ENCODE data around the gene ZNF304. TPM values are rescaled to one million over a fixed set of nuclear protein-coding genes. Genes with fewer than 3 reads are reported as not detected.

ZNF304 gene
- total and polyA plus RNA-seq, 8 donors, result 1.1 to 4.6 (median 2.5) TPM

DNA sequence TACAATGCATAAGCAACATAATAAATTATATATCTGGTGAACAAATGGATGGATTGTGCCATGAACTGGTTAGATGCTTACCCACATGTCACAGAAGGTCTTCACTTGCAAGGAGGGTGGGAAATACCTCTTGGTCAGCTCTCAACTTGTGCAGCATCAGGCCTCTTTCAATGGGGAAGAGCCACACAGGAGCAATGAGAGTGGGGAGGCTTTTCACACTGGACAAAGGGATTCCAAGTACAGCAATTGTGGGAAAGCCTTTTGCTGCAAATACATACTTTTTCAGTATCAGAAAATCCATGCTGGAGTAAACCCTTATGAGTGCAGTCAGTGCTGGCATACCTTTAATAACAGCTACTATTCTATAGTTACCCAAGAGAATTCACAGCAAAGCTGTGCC is 42.6 kb upstream of the ZNF304 start:
- no peak for ATAC-seq
- intact Hi-C loops (cut with DNase I), result no loop called here
- no peak for FAIRE-seq
- Histone ChIP-seq H3K27ac (no peak overlapping the region), H3K27me3 (no peaks in the 10 kb centered on the region), H3K36me3 (no peaks in the 10 kb centered on the region), H3K4me1 (no peaks in the 10 kb centered on the region), H3K9me3 (no peaks in the 10 kb centered on the region), H3K4me3 (no peak overlapping the region)
- TF ChIP-seq, protein P1, sequence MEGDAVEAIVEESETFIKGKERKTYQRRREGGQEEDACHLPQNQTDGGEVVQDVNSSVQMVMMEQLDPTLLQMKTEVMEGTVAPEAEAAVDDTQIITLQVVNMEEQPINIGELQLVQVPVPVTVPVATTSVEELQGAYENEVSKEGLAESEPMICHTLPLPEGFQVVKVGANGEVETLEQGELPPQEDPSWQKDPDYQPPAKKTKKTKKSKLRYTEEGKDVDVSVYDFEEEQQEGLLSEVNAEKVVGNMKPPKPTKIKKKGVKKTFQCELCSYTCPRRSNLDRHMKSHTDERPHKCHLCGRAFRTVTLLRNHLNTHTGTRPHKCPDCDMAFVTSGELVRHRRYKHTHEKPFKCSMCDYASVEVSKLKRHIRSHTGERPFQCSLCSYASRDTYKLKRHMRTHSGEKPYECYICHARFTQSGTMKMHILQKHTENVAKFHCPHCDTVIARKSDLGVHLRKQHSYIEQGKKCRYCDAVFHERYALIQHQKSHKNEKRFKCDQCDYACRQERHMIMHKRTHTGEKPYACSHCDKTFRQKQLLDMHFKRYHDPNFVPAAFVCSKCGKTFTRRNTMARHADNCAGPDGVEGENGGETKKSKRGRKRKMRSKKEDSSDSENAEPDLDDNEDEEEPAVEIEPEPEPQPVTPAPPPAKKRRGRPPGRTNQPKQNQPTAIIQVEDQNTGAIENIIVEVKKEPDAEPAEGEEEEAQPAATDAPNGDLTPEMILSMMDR (IDR thresholded peaks at IDR 0.05), result no peak
- no peak for DNase-seq

DNA sequence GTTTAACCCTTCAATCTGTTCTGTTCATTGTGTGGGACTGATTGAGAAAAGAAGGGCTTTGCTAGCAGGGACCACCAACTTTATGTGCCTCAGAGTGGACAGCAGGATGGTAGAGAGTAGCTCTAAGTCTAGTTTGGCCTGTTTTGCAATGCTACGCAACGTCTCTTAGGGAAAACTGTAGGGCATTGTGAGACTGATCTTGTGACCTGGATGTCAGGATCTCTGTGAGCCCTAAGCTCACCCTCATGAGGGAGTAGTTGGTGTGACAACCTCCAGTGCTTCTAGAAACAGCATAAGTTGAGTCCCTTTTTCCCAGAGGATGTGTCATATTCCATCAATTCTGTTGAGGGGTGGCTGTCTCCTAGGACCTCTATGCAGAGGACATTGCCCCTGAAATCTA is 40.3 kb upstream of the ZNF304 start:
- no peak for ATAC-seq
- 64 to 74% methylated on average over 2 of the region's 2 CpGs for WGBS, 2 donors
- no peaks in the 10 kb centered on the region for H3K27me3 ChIP-seq
- H3K27ac ChIP-seq, result no peak overlapping the region
- no peaks in the 10 kb centered on the region for H3K4me1 ChIP-seq
- DNase-seq, result no peak
- TF ChIP-seq, protein P1 (IDR thresholded peaks at IDR 0.05), result no peak
- no peak for FAIRE-seq
- H3K9me3 ChIP-seq, result no peaks in the 10 kb centered on the region
- no peaks in the 10 kb centered on the region for H3K36me3 ChIP-seq
- intact Hi-C loops (cut with DNase I), result no loop called here
- no peak overlapping the region for H3K4me3 ChIP-seq

DNA sequence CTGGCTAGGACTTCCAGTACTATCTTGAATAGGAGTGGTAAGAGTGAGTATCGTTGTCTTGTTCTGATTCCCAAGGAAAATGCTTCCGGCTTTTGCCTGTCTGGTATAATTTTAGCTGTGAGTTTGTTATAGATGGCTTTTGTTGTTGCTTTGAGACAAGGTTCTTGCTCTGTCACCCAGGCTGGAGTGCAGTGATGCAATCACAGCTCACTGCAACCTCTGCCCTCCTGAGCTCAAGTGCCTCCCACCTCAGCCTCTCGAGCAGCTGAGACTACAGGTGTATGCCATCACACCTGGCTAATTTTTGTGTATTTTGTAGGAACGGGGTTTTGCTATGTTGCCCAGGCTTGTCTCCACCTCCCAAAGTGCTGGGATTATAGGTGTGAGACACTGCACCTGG is 36.9 kb upstream of the ZNF304 start:
- WGBS, 2 donors, result 55 to 62% methylated on average over 4 of the region's 4 CpGs
- no peaks in the 10 kb centered on the region for H3K4me1 ChIP-seq
- TF ChIP-seq, protein P1 (IDR thresholded peaks at IDR 0.05), result no peak
- DNase-seq (no peak), FAIRE-seq (no peak), ATAC-seq (no peak)
- no peaks in the 10 kb centered on the region for H3K27me3 ChIP-seq
- intact Hi-C loops (cut with DNase I), result no loop called here
- H3K9me3 ChIP-seq, result no peaks in the 10 kb centered on the region
- no peaks in the 10 kb centered on the region for H3K36me3 ChIP-seq
- no peak overlapping the region for H3K27ac ChIP-seq
- no peak overlapping the region for H3K4me3 ChIP-seq

DNA sequence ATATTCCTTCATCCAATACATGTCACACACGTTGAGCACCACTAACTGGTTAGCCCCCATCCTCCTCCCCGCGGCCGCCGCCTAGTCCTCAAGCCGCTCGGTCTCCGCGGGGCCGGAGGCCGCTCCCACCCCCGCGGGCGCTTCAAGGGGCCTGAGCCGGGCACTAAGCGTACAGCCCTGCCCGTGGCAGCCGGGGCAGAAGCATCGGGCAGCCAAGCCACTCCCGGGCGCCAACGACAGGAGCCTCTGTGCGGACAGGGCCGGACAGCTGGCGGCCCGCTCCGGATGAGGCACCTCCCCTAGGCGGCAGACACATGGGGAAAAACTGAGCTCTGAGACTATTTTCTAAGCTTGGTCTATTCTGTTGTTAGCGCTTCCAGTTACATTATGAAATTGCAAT is 33.6 kb upstream of the ZNF304 start:
- H3K4me1 ChIP-seq, result no peaks in the 10 kb centered on the region
- ATAC-seq, result no peak
- DNase-seq, result peak in 1 of 6 donors; percentile 53

DNA sequence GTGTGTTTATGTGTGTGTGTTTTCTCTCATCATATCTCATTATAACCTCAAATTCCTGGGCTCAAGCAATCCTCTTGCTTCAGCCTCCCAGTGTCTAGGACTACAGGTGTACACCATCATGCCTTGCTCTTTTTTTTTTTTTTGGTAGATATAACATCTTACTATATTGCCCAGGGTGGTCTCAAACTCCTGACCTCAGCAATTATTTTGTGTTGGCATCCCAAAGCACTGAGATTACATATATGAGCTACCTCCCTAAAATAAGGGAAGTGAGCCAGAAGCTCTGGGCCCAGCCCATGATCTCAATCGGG is 31.2 kb upstream of the ZNF304 start:
- WGBS, 2 donors, result 2 to 4% methylated on average over 1 of the region's 1 CpG
- FAIRE-seq (no peak), DNase-seq (no peak), ATAC-seq (peak; percentile 3 to 50 (median 27))
- intact Hi-C loops (cut with DNase I), result no loop called here
- TF ChIP-seq, protein P1 (IDR thresholded peaks at IDR 0.05), result no peak
- Histone ChIP-seq H3K4me3 (peak overlapping the region; percentile 64 to 72 (median 68)), H3K36me3 (peaks cover 0 to 13% (median 0%) of the 10 kb centered on the region in 3 donors), H3K4me1 (no peaks in the 10 kb centered on the region), H3K27ac (peak overlapping the region; percentile 47 to 71 (median 58)), H3K9me3 (no peaks in the 10 kb centered on the region), H3K27me3 (no peaks in the 10 kb centered on the region)

More for the DNA sequence above, 33.6 kb upstream of the ZNF304 start:
- no peaks in the 10 kb centered on the region for H3K27me3 ChIP-seq
- FAIRE-seq, result no peak
- TF ChIP-seq, protein P1 (IDR thresholded peaks at IDR 0.05), result no peak
- H3K4me3 ChIP-seq, result no peak overlapping the region
- no peaks in the 10 kb centered on the region for H3K9me3 ChIP-seq
- H3K36me3 ChIP-seq, result no peaks in the 10 kb centered on the region
- WGBS, 2 donors, result 15 to 21% methylated on average over 29 of the region's 29 CpGs
- intact Hi-C loops (cut with DNase I), result no loop called here
- H3K27ac ChIP-seq, result no peak overlapping the region

Measured in pancreas (tissue), 10 donors.